Upper lobe of left lung (tissue), 6 donors: ENCODE results near the gene UPK3A. TPM values are rescaled to one million over a fixed set of nuclear protein-coding genes. Genes with fewer than 3 reads are reported as not detected.
A peak's percentile ranks its signal among the peaks of the same experiment; 100 is the strongest.

Experiments
- ATAC-seq, 2 donors: fragments of 200-7000 bp; cut with Tn5 transposase; one replicate each; pipeline ENCODE4 v1.9.1; 2022; ENCODE audit warnings: mild to moderate bottlenecking in 2 of 2, moderate library complexity in 2 of 2; ENCODE audit not compliant: low FRiP score in 2 of 2
- DNase-seq, 2 donors: peaks; one replicate each; pipeline ENCODE4 v3.0.0-alpha.2; 2019 to 2020
- H3K27ac ChIP-seq, 4 donors: fragments of 200-600 bp; sonication (generic); one replicate each; pipeline ENCODE4 v1.5.1; 2016 to 2019
- H3K27me3 ChIP-seq, 4 donors: fragments of 200-600 bp; sonication (generic); one replicate each; pipeline ENCODE4 v1.5.1; 2017 to 2019
- H3K36me3 ChIP-seq, 4 donors: fragments of 200-600 bp; sonication (generic); one replicate each; pipeline ENCODE4 v1.5.1; 2016 to 2019
- H3K4me1 ChIP-seq, 4 donors: fragments of 200-600 bp; sonication (generic); one replicate each; pipeline ENCODE4 v1.5.1; 2018 to 2019
- H3K4me3 ChIP-seq, 4 donors: fragments of 200-600 bp; sonication (generic); one replicate each; pipeline ENCODE4 v1.5.1; 2017 to 2019; ENCODE audit warnings: mild to moderate bottlenecking in 2 of 4, moderate library complexity in 1 of 4
- H3K9me3 ChIP-seq, 4 donors: fragments of 200-600 bp; sonication (generic); one replicate each; pipeline ENCODE4 v1.5.1; 2018 to 2019
- CTCF ChIP-seq, 6 experiments: fragments of 450-650 bp in 4 of 6; fragments of 200-600 bp in 2 of 6; sonication (generic) in 2 of 6; IDR thresholded peaks; one replicate each; pipeline ENCODE4 v1.5.1; 2016 to 2019; ENCODE audit warnings: antibody characterized with exemption in 6 of 6
- EP300 ChIP-seq, 4 donors: sonication (generic); formaldehyde crosslinking; IDR thresholded peaks; one replicate each; pipeline ENCODE4 v1.5.1; 2017; ENCODE audit warnings: antibody characterized with exemption in 4 of 4, control low read depth in 2 of 4
- POLR2A ChIP-seq, 4 donors: fragments of 450-650 bp; IDR thresholded peaks; one replicate each; pipeline ENCODE4 v1.5.1; 2016 to 2017; ENCODE audit warnings: antibody characterized with exemption in 4 of 4, mild to moderate bottlenecking in 2 of 4
- POLR2AphosphoS5 ChIP-seq, 2 donors: sonication (generic); formaldehyde crosslinking; IDR thresholded peaks; one replicate each; pipeline ENCODE4 v1.5.1; 2017; ENCODE audit warnings: antibody characterized with exemption in 2 of 2
- WGBS, 2 donors: methylation state at CpG; one replicate each; pipeline ENCODE4 v1.1.5; 2017 to 2018; 5-methylcytosine and 5-hydroxymethylcytosine counted together
- total RNA-seq, 6 donors: library from RNA; depleted of rRNA in 4 of 6; stranded (reverse); fragments of >200 nt in 4 of 6; gene quantifications; one replicate each; pipeline versions ENCODE4 v1.1.0 to v1.2.1, GENCODE V29; 2016 to 2021
- donor health status: DM: no; HTN: no; CAD: no; lungs with moderate emphysema.
- donor health status: DM: no; HTN: yes; CAD: no; lungs with severe emphysema.

UPK3A gene
- total RNA-seq, 6 donors from 2014 or later, result 0.44 TPM; not detected in 5

- Histone ChIP-seq H3K27me3 (no peaks in the 10 kb centered on the region), H3K4me3 (peak within 1 kb of the TSS; percentile 67 to 82 (median 72)), H3K9me3 (no peaks in the 10 kb centered on the region), H3K36me3 (peaks cover 0 to 10% (median 1%) of the 10 kb centered on the region in 4 donors), H3K27ac (peak within 1 kb of the TSS; percentile 41 to 82 (median 62)), H3K4me1 (peaks cover 20 to 43% (median 36%) of the 10 kb centered on the region in 4 donors)
- ATAC-seq, result peak; percentile 83 to 85
- peak; percentile 82 to 94 for DNase-seq
- TF ChIP-seq POLR2AphosphoS5 (IDR thresholded peaks at IDR 0.05) (no peak), EP300 (IDR thresholded peaks at IDR 0.05) (no peak), POLR2A (IDR thresholded peaks at IDR 0.05) (no peak), CTCF (IDR thresholded peaks at IDR 0.05) (no peak)
- 34 to 45% methylated on average over 5 to 12 of the region's 66 CpGs for WGBS, 2 donors
Observed at GRCh38 chr22:45240810-45241631, 43.7 kb upstream of the UPK3A start, which contains the start of gene KIAA0930. Gene KIAA0930 (minus strand): TSS chr22:45240894. CDS start chr22:45240703, 191 bp downstream.

- ATAC-seq (no peak), DNase-seq (no peak)
- WGBS, 2 donors, result 53 to 54% methylated on average over 7 of the region's 7 CpGs
- peaks cover 0 to 4% (median 1%) of the 10 kb centered on the region in 4 donors for H3K36me3 ChIP-seq
- no peaks in the 10 kb centered on the region for H3K27me3 ChIP-seq
- no peaks in the 10 kb centered on the region for H3K9me3 ChIP-seq
- peaks cover 20 to 53% (median 34%) of the 10 kb centered on the region in 4 donors for H3K4me1 ChIP-seq
- H3K4me3 ChIP-seq, result no peak overlapping the region
- peak overlapping the region in 2 of 4 donors; percentile 3 to 20 for H3K27ac ChIP-seq
- TF ChIP-seq EP300 (IDR thresholded peaks at IDR 0.05) (no peak), CTCF (IDR thresholded peaks at IDR 0.05) (peak in 3 of 6 experiments; percentile 6 to 32 (median 17))
Observed at GRCh38 chr22:45242778-45243191, 42.0 kb upstream of the UPK3A start.

GRCh38 chr22:45244916-45245315 is 39.8 kb upstream of the UPK3A start:
- no peaks in the 10 kb centered on the region for H3K9me3 ChIP-seq
- H3K27ac ChIP-seq, result peak overlapping the region in 1 of 4 donors; percentile 23
- no peak for DNase-seq
- no peaks in the 10 kb centered on the region for H3K27me3 ChIP-seq
- no peak overlapping the region for H3K4me3 ChIP-seq
- 69 to 73% methylated on average over 4 of the region's 4 CpGs for WGBS, 2 donors
- ATAC-seq, result no peak
- H3K36me3 ChIP-seq, result no peaks in the 10 kb centered on the region
- no peak for TF ChIP-seq CTCF (IDR thresholded peaks at IDR 0.05)
- TF ChIP-seq EP300 (IDR thresholded peaks at IDR 0.05), result no peak
- no peak for TF ChIP-seq POLR2AphosphoS5 (IDR thresholded peaks at IDR 0.05)
- no peak for TF ChIP-seq POLR2A (IDR thresholded peaks at IDR 0.05)
- H3K4me1 ChIP-seq, result peaks cover 10 to 32% (median 18%) of the 10 kb centered on the region in 4 donors

GRCh38 chr22:45246060-45246985 is 38.4 kb upstream of the UPK3A start:
- TF ChIP-seq EP300 (IDR thresholded peaks at IDR 0.05) (no peak), POLR2AphosphoS5 (IDR thresholded peaks at IDR 0.05) (no peak), CTCF (IDR thresholded peaks at IDR 0.05) (no peak)
- peak; percentile 80 to 88 for ATAC-seq
- H3K36me3 ChIP-seq, result no peaks in the 10 kb centered on the region
- peaks cover 5 to 23% (median 10%) of the 10 kb centered on the region in 4 donors for H3K4me1 ChIP-seq
- H3K9me3 ChIP-seq, result no peaks in the 10 kb centered on the region
- H3K27me3 ChIP-seq, result no peaks in the 10 kb centered on the region
- WGBS, 2 donors, result 71 to 72% methylated on average over 12 to 13 of the region's 13 CpGs
- H3K27ac ChIP-seq, result peak overlapping the region; percentile 43 to 62 (median 54)
- no peak overlapping the region for H3K4me3 ChIP-seq
- peak in 1 of 2 donors; percentile 82 for DNase-seq
